ENCODE results near the gene UBAC2.
"Not testable (repeated sequence)": the region's sequence is repeated elsewhere in the genome, so short reads cannot be mapped to it uniquely, and the experiment has no call there.

The UBAC2 gene

GRCh38 chr13:99215184-99215830 lies 14.7 kb downstream of the UBAC2 start:
- DNase-seq = peak; percentile 76

DNA sequence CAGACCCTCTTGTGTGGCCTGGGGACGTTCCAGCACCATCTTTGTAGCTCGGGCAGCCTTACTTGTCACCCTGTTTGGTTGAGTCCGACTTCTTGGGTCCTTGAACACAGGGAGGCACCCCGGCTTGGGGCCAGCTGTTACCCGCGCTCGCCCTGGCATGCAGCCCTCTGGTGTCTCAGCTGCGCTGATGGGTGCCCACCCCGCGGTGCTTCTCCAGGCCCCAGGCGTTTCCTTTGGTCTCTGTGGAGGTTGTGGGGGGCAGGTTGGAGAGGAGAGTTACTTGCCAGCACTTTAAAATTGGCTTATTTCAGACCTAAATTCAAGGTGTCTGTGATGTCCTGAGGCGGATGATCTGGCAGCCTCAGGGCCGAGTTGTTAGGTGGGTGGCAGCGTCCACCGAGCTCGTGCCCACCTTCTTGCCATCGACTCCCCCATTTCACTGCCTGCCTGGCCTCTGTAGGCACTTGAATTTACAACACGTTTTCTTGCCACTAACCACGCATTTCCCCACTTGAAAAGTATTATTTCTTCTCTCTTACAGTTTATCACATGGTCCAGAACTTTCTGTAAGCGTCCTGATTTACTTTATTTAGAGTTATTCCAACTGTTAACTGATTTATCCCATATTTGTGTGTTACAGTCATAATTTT lies 16.9 kb downstream of the UBAC2 start:
- DNase-seq = peak; percentile 72

DNA sequence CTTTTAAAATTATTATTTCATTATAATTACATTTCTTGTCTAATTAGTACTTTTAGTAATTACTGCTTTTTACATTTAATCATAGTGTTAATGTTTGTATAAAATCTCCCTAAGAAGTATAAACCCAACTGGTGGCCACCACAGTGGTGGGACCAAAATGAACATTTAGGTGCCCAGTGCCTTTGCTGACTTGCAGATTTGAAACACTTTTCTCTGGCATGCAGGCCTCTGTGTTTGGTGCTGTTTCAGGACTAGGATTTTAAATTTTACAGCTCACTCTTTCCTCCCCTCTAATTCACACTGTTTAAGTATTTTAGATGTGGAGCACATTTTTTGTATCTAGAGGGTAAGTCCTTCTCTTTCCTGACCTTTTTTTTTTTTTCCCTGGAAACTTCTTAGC lies 17.5 kb downstream of the UBAC2 start:
- DNase-seq = no peak

DNA sequence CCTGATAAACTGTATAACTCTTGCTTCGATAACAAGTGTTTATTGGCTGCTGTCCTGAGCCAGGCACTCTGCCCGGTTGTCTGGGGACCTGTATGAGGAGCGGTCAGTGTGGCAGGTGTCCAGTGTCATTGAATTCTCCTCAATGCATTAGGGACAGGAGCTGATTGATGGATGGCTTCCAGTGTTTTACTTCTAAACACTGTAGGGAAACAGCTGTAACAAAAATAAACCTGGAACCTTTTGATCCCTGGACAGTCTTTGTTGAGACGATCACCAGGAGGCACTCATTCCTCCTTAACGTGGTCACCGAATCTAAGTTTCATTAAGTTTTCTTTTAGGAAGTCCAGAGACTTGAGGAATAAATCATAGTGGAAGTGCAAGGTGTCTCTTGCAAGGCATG lies 17.9 kb downstream of the UBAC2 start:
- DNase-seq = no peak

DNA sequence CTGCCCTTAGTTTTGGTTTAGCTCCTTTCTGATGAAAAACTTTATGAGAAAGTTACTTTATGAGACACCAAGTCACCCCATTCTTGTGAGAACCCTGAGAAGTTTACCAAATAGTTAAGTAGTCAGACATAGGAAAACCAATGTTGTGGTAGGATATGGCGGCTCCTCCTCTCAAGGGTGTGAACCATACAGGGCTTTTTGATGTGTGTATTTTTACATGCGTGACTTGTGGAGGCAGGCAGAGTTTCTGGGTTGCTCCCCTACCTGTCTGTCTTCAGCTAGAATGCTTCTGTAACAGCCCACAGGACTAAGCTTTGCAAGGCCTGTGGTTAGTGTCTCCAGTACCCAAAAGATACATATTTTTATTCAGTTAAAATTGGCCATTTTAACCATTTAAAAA lies 18.3 kb downstream of the UBAC2 start:
- DNase-seq = no peak

- no peak for DNase-seq
These were observed 19.7 kb downstream of the UBAC2 start for GRCh38 chr13:99220199-99220935.

- DNase-seq = no peak
These were observed 21.0 kb downstream of the UBAC2 start for GRCh38 chr13:99221567-99222239.

DNA sequence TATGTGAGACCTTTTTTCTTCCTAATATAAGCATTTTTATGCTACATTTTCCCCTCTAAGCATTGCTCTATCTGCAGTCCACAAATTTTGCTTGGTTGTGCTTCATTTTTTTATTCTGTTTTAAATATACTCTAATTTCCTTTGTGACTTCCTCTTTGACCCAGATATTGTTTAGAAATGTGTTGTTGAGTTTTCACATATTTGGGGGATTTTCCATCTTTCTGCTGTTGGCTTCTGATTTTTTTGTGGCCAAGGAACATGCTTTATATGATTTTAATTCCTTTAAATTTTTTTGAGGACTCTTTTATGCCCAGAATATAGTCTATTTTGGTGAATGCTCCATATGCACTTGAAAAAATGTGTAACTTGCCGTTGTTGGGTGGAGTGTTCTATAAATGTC lies 22.9 kb downstream of the UBAC2 start:
- no peak for DNase-seq

DNA sequence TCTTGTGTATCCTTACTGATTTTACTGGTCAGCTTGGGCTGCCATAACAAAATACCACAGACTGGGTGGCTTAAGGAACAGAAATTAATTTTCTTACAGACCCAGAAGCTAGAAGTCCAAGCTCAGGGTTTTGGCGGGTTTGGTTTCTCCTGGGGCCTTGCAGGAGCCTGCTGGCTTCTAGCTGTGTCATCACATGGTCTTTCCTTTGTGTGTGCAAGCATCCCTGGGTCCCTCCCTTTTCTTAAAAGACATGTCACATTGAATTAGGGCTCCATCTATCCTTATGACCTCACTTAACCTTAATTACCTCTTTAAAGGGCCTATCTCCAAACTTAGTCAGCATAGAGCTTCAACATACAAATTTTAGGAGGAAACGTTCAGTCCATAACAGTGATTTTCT lies 23.4 kb downstream of the UBAC2 start:
- no peak for DNase-seq

DNA sequence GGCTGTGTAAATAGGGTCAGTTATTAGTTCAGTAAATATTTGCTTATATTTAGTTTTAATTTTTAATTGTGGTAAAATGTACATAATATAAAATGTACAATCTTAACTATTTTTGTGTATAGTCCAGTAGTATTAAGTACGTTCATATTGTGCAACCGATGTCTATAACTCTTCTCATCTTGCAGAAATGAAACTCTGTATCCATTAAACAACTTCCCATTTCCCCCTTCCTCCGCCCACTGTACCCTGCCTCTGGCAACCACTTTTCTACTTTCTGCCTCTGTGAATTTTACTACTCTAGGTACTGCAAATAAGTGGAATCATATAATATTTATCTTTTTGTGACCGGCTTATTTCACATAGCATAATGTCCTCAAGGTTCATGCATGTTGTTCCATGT lies 24.4 kb downstream of the UBAC2 start:
- DNase-seq = no peak

DNA sequence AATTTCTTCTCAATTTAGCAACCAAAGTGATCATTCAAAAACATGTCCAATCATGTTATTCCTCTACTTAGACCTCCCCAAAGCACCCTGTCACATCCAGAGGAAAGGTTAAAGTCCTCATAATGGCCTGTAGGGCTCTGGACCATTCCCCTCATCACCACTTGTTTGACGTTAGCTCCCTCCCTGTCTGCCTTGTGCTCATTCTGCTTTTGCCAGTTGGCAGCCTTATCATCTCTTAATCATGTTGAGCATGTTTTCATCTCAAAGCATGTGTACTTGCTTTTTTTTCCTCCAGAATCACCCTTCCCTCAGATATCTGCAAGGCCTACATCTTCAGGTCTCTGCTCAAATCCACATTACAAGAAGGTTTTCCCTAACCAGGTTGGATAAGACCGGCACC lies 25.9 kb downstream of the UBAC2 start:
- no peak for DNase-seq

DNA sequence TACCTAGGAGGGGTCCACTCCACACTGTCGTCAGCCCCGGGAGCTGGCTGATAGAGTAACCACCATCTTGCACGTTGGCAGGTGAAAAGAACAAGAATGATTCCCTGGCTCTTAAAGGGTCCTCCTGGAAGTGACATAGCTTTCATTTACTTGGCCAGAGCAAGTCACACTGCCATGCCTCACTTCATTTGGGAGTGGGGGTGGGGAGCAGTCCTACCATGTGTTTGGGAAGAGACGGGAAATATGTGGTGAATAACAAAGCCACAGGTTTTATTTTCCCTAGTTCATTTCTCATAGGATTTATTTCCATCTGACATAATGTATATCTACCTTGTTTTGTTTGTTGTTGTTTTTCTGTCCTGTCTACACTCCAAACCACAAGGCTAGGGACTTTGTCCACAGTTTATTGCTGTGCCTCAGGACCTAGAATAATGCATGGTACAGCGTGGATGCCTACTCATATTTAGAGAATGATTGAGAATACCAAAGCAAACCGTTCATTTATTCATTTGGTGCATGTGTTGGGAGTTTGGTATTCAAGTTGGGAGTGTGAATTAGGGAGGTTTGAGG lies 26.8 kb downstream of the UBAC2 start:
- no peak for DNase-seq

DNA sequence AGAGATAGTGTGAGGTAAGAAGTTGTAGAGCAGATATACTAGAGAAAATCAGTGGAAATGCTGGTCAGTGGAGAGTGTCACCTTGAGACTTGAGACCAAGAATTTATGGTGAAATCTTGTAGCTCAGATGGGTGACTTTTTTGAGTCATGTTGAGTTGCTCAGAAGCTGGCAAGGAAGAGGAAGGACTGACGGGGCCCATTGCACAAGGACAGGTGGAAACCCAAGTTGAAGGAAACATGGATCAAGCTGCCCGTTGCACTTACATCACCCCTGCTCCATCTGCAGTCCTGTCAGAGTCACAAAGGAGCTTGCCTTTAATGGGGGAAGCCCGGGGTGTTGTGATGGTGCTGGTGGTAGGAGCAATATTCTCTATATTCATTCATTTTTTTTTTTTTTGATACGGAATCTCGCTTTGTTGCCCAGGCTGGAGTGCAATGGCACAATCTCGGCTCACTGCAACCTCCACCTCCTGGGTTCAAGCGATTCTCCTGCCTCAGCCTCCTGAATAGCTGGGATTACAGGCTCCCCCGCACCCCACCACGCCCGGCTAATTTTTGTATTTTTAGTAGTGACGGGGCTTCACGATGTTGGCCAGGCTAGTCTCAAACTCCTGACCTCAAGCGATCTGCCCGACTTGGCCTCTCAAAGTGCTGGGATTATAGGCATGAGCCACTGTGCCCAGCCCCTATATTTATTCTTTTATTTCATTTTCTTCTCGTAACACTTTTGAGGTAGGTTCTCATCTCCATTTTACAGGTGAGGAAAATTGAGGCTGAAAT lies 27.4 kb downstream of the UBAC2 start:
- DNase-seq = no peak

DNA sequence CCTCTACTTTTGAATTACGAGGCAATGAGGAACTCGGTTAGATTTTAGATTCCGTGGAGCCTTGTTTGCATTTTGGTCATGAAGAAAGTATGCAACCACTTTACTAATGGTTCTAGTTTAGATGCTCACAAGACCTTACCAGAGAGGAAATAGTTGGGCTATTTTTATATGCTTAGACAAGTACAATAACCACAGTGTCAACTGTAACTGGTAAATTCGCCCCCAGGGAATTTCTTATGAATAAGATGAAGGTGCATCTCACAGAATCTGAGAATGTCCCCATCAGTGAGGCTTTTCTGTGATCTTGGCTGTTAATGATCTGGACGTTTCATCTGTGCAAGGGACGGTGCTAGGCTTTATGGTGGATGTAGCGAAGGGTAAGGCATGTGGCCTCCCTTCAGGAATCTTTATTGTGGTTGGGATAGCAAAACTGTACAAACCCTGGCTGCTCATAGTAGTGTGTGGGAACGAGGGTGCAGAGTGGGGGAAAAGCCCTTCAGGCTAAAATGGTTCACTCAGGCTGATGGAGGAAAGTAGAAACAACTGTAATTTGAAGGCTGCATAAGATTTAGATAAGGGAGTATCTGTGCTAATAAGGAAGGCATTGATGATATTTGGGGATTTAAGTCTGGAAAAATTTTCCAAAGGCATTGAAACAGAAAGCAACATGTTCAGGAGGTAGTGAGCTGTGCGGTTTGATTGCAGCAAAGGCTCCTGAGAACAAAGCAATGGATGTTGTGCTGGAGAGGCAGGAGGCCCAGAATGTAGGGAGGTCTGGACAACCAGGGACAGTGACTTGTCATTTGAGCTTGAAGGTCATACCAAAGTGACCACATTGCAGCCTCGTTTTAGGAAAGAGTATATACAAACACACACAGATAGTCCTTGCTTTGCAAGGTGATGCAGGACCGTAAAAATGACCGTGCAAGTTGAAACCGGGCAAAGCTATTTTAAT lies 28.4 kb downstream of the UBAC2 start:
- no peak for DNase-seq

GRCh38 chr13:99230588-99230987 lies 29.9 kb downstream of the UBAC2 start:
- not testable (repeated sequence) for DNase-seq

- DNase-seq = no peak
These were observed 30.3 kb downstream of the UBAC2 start for GRCh38 chr13:99230991-99231390.

GRCh38 chr13:99231721-99232120 lies 31.1 kb downstream of the UBAC2 start:
- DNase-seq = no peak

DNA sequence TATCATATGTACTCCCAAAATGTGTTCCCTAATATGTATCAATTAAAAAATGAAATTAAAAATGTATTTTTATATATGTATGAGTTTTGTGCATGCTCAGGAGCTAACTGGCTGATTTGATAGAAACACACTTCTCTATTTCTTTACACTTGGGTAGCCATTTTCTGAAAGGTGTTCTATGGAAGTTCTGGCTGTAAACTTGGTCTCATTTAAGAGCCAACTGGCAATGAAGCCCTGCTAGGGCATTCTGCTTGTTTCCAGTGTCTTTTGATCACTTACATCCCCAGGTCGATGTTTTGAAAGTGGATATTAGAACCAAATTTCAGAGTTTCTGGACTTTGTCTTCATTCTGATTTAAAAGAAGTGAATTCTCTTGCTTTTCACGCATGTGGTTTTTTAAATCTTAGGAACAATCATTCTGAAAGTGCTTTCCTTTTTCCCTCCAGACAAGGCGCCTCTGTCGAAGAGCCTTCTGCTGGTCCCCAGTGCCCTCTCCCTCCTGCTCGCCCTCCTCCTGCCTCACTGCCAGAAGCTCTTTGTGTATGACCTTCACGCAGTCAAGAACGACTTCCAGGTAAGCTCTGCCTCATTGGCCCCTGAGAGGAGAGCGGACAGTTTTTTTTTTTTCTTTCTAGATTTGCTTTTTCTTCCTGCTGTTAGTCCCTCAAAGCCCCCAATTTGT lies 37.5 kb downstream of the UBAC2 start:
- no peak for DNase-seq

- no peak for DNase-seq
These were observed 45.4 kb downstream of the UBAC2 start for GRCh38 chr13:99246100-99246499.

- not testable (repeated sequence) for DNase-seq
These were observed 48.5 kb downstream of the UBAC2 start for GRCh38 chr13:99249178-99249577.

DNA sequence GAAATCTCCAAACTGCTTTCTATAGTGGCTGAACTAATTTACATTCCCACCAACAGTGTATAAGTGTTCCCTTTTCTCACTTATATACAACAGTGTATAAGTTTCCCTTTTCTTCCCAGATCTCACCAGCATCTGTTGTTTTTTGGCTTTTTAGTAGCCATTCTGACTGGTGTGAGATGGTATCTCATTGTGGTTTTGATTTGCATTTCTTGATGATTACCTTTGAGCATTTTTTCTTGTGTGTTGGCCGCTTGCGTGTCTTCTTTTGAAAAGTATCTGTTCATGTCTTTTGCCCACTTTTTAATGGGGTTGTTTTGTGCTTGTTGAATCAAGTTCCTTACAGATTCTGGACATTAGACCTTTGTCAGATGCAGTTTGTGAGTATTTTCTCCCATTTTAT lies 49.0 kb downstream of the UBAC2 start:
- DNase-seq = not testable (repeated sequence)

Measured in activated CD8-positive, alpha-beta memory T cell treated with anti-CD3 and anti-CD28 coated beads, Interleukin-2, amount 50 U/mL, for 48 hours (primary cell).